T follicular helper cell (primary cell): ENCODE results near the gene ELF5.

Source experiments
- DNase-seq: peaks from one replicate; pipeline ENCODE4 v3.0.0-alpha.2; 2020; ENCODE audit warnings: low read depth

Gene ELF5

GRCh38 chr11:34522188-34522587 is 8.6 kb upstream of the ELF5 start:
- DNase-seq = no peak

GRCh38 chr11:34521265-34521664 is 7.7 kb upstream of the ELF5 start:
- DNase-seq = no peak

GRCh38 chr11:34519595-34520235 is 6.1 kb upstream of the ELF5 start:
- DNase-seq = no peak

GRCh38 chr11:34516247-34517040 is 2.9 kb upstream of the ELF5 start:
- DNase-seq = no peak

DNA sequence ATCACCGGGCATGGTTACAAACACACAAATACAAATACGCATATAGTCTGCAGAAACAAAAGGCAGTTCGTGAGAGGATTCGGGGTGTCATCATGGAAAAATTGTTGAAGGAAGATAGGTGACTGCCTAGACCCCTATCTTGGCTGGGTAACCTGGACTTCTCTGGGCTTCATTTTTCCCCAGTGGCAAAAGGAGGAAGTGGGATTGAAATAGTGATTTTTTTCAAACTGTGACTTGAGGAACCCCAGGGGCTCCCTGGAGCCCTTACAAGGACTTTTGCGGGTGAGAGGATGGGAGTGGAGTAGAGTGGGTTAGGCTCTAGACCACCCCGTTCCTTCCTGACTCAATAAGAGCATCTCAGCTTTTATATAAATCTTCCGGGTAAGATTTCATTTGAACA is 1.0 kb upstream of the ELF5 start:
- DNase-seq = no peak

- DNase-seq = peak; percentile 12
These were observed 533 bp downstream of the ELF5 start for GRCh38 chr11:34512840-34513681.

GRCh38 chr11:34510673-34511072 is 2.9 kb downstream of the ELF5 start:
- no peak for DNase-seq

- DNase-seq = no peak
These were observed 3.4 kb downstream of the ELF5 start for GRCh38 chr11:34510218-34510617.

DNA sequence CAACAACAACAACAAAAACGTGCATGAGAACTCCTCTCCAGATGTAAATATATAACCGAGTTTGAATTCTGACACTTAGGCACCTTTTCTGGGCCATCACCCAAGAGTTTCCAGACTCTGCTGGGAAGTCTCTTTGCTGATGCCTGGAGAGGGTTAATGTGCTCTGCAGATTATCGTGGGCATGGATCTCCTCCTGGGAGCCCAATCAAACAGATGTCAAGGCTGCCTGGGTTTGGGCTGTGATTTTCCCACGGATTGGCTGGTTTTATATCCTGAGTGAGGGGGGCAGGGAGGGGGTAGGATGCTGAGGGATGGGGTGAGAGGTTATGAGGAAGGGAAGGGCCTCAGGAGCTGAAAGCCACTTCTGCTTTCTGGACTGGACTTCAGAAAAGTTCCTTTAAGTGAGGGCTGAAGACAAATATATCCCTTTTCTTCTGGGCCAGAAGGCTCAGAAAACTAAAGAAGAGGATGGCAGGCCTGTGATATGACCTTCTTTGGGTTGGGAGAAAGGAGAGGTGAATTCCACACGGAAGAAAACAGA is 4.2 kb downstream of the ELF5 start:
- DNase-seq = no peak

GRCh38 chr11:34508524-34508923 is 5.1 kb downstream of the ELF5 start:
- no peak for DNase-seq

DNA sequence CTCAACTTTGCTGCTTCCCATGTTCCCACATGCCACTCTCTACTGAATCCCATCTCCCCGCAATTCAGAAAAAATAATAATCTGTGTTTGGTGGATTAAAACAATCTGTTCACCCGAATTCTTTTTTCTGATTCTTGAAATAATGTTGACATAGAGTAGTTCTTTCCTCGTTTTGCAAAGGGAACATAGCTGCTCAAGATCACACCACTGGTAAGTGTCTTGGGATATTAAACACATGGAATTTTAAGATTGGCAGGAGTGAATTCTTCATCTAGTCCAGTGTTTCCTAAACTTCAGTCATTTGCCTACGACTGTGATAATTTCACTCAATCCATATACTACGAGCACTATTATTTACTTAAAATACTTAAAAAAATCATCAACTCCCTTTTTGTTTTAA is 6.0 kb downstream of the ELF5 start:
- DNase-seq = no peak

DNA sequence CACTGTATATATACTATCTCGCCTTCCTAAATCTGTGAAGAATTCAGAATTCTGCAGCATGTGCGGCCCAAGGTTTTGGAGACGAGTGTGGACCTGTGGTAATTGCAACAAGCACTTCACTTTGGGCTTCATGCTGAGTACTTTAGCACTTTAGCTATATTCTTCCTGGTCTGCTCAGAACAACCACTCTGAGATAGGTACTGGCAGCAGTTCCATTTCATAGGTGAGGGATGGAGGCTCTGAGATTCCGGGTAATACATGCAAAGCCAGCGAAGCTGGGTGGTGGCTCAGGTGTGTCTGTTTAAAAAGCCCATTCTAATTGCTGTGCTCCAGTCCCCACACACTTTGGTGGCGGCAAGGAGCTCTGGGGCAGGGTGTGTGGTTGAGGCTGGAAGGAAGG is 6.4 kb downstream of the ELF5 start:
- no peak for DNase-seq

- no peak for DNase-seq
These were observed 7.7 kb downstream of the ELF5 start for GRCh38 chr11:34505874-34506273.

DNA sequence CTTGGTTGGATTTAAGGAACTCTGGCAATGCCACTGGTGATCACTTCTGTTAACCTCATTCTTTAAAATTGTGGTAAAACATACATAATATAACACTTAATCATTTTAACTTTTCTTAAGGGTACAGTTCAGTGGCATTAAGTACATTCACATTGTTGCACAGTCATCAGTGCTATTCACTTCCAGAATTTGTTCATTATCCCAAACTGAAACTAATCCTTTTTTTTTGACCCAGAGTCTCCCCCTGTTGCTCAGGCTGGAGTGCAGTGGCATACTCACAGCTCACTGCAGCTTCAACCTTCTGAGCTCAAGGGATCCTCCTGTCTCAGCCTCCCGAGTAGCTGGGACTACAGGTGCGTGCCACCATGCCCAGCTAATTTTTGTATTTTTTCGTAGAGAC is 10.6 kb downstream of the ELF5 start:
- no peak for DNase-seq

DNA sequence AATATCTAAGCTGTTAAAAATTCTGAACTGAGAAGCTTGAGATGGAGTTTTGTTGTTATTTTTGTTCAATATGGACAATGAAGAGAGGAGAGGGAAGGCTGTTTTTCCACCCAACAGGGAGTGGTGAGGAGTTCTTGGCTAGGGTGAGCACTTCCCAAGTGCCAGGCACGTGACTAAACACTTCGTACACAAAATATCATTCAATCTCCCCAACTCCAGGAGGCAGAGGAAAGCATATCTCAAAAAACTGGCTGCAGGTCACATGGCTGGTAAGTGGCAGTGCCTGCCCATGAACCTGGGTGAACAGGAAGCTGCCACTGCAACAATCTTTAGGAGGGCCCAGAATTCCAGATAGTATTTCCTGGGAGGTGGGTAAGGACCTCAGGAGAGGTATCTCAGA is 11.6 kb downstream of the ELF5 start:
- no peak for DNase-seq

DNA sequence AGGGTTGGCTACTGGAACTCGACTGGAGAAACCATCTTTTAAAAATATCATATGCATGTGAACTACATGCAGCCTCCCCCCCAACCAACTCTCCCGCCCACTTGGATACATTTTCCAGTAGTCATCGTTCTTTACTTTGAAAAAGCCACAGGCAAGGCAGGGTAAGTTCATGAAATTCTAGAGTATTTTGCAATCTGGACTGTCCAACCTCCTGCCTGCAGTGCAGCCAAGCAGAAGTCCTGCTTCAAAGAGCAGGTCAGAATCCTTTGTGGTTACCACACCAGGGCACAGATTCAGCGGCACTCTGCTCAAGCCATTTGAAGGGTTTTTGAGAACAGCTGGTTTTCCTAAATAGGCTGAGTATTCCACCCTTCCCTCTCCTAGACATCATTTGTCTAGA is 12.1 kb downstream of the ELF5 start:
- no peak for DNase-seq

DNA sequence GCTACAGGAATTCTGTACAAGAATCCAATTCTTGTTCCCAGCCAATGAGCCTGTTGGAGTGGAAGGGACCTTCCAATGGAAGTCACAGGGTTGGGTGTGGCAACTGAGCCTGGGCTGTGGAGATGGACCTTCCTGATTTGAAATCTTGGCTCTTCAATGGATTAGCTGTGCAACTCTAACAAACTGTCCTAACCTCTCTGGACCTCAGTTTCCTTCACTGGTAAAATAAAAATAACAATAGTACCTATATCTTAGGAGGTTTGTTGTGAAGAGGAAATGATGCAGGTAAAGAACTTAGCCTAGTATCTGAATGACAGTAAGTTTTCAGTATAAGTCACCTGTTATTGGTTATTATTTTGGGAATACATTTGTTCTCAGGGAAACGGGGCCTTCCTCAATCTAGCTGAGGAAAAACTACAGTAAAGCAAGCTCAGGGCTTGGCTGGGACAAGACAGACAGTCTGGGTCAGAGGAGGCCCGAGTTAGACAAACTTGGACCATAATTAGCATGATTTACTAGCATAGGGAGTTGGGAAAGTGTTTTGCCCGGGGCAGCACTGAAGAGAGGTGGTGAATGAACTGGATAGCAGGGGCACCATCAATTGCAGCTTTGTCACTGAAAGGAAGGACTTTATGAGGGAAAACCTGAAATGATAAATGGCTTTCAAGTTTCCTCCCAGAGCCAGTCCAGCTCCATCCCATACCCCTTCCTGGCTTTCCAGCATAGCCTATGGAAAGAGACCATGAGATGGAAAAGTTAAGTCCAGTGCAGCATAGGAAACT is 13.7 kb downstream of the ELF5 start:
- DNase-seq = no peak

DNA sequence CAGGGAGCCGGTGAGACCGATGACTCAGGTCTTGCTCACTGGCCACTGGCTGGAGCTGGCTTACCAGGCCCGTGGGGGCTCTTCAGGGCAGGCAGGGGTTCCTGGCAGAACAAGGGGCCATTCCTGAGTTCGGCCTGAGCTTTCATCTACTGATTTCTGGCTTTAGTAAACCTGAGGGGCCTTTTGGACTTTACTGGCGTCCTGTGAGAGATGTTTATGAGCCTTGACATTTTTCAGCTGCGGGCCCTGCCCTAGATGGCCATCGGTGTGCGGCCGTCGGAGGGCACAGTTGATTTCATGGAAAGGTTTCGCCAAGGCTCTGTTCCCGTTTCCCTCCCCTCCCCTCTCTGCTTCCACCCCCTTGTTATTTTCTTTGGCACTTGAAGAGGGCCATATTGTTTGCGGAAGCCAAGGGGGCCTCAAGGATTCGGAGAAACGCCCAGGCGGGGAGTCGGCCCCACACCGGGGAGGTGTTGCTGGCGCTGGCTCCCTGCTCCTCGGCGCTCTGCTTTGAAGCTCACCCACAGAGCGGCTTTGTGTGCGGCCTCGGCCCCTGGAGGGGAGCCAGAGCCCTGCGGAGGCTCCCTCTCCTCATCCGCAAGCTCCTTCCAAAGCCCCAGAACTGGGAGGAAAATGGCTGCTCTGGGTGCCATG is 17.7 kb downstream of the ELF5 start:
- DNase-seq = no peak

DNA sequence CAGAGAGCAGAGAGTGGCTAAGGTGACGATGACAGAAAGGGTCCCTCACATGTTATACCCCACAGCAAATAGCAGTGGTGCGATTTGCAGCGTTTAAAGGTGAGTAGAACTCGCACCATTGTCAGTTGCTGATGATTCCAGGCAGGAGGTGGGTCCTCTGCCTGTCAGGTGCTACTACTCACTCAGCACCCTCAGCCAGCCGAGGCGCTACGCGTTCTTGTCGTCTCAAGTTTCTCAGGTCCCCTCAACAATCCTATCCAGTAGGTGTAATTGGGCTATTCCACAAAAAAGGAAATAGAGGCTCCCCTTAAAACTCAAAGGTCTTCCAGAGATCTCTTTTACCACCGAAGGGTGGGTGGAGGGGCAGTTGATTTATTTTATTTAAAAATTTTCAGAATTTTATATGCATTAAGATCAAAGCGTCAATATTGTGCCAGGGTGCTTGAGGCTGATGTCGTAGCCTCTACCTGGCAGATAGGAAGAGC is 18.3 kb downstream of the ELF5 start:
- DNase-seq = no peak

GRCh38 chr11:34493926-34494595 is 19.5 kb downstream of the ELF5 start:
- DNase-seq = no peak

DNA sequence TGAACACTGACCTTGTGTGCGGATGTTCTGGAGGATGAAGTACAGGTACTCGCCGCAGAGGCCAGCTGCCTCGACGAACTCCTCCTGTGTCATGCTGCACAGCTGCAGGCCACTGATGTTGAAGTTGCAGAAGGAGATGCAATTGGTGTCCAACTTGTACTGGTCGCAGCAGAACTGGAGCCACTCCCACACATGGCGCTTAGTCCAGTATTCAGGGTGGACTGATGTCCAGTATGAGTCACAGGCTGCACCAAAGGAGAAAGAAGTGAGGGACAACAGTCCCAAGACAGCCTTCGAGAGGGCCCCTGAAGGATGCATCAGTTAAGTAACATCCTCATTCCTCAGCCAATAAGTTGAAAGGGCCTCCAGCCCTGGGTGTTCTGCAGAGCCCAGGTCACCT is 20.1 kb downstream of the ELF5 start:
- no peak for DNase-seq
